Stomach smooth muscle (tissue), 2 donors: Measurements from ENCODE around the gene FANCL.
"Not testable (repeated sequence)": the region's sequence is repeated elsewhere in the genome, so short reads cannot be mapped to it uniquely, and the experiment has no call there.

Source experiments
- H3K27ac ChIP-seq: one replicate; pipeline ENCODE4 v1.7.0; 2013; ENCODE audit warnings: mild to moderate bottlenecking, low read length, inconsistent platforms
- H3K27me3 ChIP-seq, 2 donors: one replicate each; pipeline ENCODE4 v1.7.0; 2013; ENCODE audit warnings: low read length in 2 of 2; ENCODE audit not compliant: insufficient read depth in 2 of 2, control insufficient read depth in 1 of 2
- H3K36me3 ChIP-seq, 2 donors: one replicate each; pipeline ENCODE4 v1.7.0; 2013; ENCODE audit warnings: low read length in 2 of 2; ENCODE audit not compliant: control insufficient read depth in 2 of 2, insufficient read depth in 2 of 2
- H3K4me1 ChIP-seq: one replicate; pipeline ENCODE4 v1.7.0; 2013; ENCODE audit warnings: low read length; ENCODE audit not compliant: control insufficient read depth, insufficient read depth
- H3K4me3 ChIP-seq, 2 donors: one replicate each; pipeline ENCODE4 v1.7.0; 2013; ENCODE audit warnings: low read length in 2 of 2
- H3K9ac ChIP-seq, 2 donors: one replicate each; pipeline ENCODE4 v1.7.0; 2013; ENCODE audit warnings: low read length in 2 of 2, mild to moderate bottlenecking in 1 of 2
- H3K9me3 ChIP-seq, 2 donors: one replicate each; pipeline ENCODE4 v1.7.0; 2013; ENCODE audit warnings: low read length in 2 of 2; ENCODE audit not compliant: control insufficient read depth in 2 of 2
- donor health status: healthy.
- donor health status: Pancreatic carcinoma.

FANCL gene

DNA sequence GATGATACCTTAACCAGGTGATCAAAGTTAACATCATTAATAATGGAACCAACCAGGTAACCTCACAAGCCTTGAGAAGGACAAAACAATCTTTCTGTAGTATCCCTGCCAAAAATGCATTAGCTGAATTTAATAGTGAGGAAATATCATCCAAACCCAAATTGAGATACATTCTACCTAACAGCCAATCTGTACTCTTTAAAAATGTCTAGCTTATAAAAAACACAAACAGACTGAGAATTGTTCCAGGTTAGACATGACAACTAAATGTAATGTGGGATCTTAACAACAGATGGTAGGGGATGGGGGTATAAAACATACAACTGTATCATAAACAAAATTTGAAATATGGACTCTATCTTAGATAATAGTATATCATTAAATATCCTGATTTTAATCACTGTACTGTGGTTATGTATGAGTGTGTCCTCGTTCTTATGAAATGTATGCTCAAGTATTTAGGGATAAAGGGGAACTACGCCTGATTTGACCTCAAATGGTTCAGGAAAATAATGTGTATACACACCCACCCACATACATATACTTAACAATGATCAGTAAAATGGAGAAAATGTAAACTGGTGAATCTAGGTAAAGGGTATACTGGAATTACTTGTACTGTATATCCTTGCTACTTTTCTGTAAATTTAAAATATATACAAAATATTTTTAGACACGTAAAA is 1.7 kb downstream of the FANCL start:
- H3K9me3 ChIP-seq, result no peaks in the 10 kb centered on the region
- no peaks in the 10 kb centered on the region for H3K4me1 ChIP-seq
- H3K9ac ChIP-seq, result no peak overlapping the region
- no peak overlapping the region for H3K27ac ChIP-seq
- H3K4me3 ChIP-seq, result no peak overlapping the region
- H3K36me3 ChIP-seq, result no peaks in the 10 kb centered on the region
- no peaks in the 10 kb centered on the region for H3K27me3 ChIP-seq

DNA sequence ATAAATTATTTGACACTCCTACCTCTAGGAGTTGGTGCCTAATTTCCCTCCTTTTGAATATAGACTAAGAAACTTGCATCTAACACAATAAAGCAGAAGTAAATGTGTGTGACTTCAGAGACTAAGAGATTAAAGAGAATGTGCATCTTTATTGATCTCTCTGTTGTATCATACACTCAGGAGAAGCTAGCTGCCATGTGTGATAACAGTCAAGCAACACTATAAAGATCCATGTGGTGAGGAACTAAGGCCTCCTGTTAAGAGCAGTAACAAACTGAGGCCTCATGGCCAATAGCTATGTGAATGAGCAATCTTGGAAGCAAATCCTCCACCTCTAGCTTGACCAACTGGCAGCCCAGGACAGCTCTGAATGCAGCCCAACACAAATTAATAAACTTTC is 3.4 kb downstream of the FANCL start:
- Histone ChIP-seq H3K4me3 (no peak overlapping the region), H3K27me3 (no peaks in the 10 kb centered on the region), H3K36me3 (no peaks in the 10 kb centered on the region), H3K4me1 (no peaks in the 10 kb centered on the region), H3K9ac (no peak overlapping the region), H3K27ac (no peak overlapping the region), H3K9me3 (no peaks in the 10 kb centered on the region)

DNA sequence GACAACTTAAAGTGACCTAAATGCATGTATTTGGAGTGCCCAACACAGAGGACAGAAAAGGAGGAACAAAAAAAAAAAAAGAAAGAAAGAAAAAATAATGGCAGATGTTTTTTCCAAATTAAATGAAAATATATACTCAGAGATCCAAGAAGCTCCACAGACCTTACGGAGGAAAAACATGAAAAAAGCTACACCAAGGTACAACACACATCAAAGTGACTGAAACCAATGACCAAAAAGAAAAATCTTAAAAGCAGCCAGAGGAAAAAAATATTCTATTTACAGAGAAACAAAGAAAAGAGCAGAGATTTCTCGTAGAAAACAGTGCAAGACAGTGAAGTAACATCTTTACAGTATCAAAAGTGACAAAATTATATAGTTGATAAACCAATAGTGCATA is 5.1 kb downstream of the FANCL start:
- Histone ChIP-seq H3K9me3 (no peaks in the 10 kb centered on the region), H3K4me1 (no peaks in the 10 kb centered on the region), H3K4me3 (no peak overlapping the region), H3K9ac (no peak overlapping the region), H3K36me3 (no peaks in the 10 kb centered on the region), H3K27me3 (no peaks in the 10 kb centered on the region), H3K27ac (no peak overlapping the region)

DNA sequence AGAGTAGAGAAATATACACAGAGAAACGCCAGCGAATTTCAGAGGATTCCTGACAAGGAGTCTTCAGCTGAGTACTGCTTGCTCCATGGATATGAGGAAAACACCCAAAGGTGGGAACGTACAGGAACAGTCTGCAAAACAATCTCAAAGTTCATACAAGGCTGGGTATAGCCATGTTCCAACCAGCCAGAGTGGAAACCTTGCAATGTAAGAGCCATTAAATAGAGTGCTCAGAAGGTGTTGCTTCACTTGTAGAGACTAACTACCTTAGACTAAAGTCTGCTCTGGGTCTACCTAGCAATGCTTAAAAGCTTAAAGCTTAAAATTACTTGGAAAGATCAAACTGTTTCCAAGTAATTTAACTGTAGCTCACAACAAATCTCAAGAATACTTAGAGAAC is 6.0 kb downstream of the FANCL start:
- no peaks in the 10 kb centered on the region for H3K36me3 ChIP-seq
- no peak overlapping the region for H3K9ac ChIP-seq
- H3K27me3 ChIP-seq, result no peaks in the 10 kb centered on the region
- no peaks in the 10 kb centered on the region for H3K4me1 ChIP-seq
- no peak overlapping the region for H3K27ac ChIP-seq
- no peak overlapping the region for H3K4me3 ChIP-seq
- no peaks in the 10 kb centered on the region for H3K9me3 ChIP-seq

DNA sequence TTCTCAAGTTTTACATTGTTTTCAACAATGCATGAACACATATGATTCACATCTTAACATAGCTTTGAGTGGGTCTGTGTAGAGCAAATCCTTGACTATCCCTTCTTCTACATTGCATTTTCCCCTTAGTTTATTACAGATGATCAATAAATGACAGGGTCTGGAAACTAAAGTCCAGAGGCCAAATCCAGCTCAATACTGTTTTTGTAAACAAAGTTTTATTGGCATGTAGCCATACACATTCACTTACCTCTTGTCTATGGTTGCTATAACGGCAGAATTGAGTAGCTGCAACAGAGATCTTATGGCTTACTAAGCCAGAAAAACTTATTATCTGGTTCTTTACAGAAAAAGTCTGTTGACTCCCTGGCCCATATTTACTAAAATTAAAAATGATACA is 12.8 kb downstream of the FANCL start:
- Histone ChIP-seq H3K4me1 (no peaks in the 10 kb centered on the region), H3K9ac (no peak overlapping the region), H3K27me3 (no peaks in the 10 kb centered on the region), H3K9me3 (no peaks in the 10 kb centered on the region), H3K27ac (no peak overlapping the region), H3K36me3 (peaks cover 0 to 4% of the 10 kb centered on the region in 2 donors), H3K4me3 (no peak overlapping the region)

DNA sequence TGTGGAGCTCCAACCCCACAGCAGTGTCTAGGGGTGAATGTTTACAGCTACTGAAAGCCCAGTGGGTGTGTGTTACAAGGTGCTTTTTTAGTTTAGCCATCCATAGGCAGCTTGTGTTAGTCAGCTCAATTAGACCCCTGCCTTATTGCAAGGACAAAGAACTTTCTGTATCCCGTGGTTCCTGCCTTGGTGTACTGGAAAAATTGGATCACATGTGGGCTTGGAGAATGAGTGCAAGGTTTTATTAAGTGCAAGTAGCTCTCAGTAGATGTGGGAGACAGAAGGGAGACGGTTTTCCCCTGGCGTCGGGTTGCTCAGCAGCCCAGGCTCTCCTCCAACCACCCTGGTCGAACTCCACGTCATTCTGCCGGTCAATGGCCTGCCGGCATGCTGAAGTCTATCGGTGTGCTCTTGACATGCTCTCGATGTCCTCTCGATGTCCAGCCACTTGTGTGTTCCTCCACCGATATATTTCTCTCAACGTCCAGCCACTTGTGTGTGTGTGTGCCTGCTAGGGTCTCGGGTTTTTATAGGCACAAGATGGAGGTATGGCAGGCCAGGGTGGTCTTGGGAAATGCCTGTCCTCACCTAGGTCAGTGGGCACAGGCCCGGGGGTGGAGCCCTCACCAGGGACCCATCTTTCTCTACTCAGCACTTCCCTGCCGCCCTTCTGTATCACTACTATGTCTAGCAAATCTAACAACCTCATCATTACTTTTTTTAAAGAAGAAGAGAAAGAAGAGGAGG is 13.8 kb downstream of the FANCL start:
- Histone ChIP-seq H3K36me3 (peaks cover 0 to 4% of the 10 kb centered on the region in 2 donors), H3K9ac (no peak overlapping the region), H3K27ac (no peak overlapping the region), H3K4me3 (no peak overlapping the region), H3K4me1 (no peaks in the 10 kb centered on the region), H3K27me3 (no peaks in the 10 kb centered on the region), H3K9me3 (no peaks in the 10 kb centered on the region)

DNA sequence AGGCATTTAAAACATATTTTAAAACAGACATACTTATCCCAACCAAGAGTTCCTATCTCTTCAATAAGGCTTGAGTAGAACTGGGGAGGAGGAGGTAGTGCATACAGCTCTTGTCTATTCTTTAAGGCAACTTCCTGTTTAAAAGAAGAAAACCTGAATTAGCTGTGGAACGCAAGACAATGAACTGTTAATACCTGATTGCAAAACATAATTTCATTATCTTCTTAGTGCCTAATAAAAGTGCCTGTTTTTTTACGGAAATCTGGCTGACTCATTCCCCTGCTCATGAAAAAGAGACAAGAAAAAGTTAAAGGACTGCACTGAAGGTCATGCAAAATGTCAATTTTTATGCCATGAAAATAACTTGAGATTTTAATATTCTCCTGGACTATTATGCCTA is 19.2 kb downstream of the FANCL start:
- no peaks in the 10 kb centered on the region for H3K36me3 ChIP-seq
- no peak overlapping the region for H3K9ac ChIP-seq
- no peaks in the 10 kb centered on the region for H3K4me1 ChIP-seq
- H3K4me3 ChIP-seq, result no peak overlapping the region
- no peaks in the 10 kb centered on the region for H3K27me3 ChIP-seq
- no peaks in the 10 kb centered on the region for H3K9me3 ChIP-seq
- no peak overlapping the region for H3K27ac ChIP-seq

DNA sequence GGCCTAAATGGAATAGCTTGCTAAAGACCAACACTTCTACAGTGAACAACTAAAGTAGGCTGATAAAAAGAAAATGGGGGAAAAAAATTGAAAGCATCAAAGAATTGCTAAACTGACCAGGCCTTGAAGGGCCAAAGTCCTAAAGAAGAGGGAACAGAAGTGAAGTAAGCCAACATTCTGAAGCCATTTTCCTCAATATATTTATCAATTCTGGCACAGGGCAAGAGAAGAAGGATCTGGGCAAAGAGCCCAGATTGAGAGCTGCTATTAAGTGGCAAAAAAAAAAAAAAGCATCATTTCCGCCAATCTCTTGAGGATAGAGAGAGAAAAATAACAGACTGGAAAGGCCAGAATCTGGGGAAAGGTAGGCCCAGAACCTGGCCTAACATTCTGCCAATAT is 25.7 kb downstream of the FANCL start:
- Histone ChIP-seq H3K27me3 (no peaks in the 10 kb centered on the region), H3K27ac (no peak overlapping the region), H3K9ac (no peak overlapping the region), H3K4me3 (no peak overlapping the region), H3K4me1 (no peaks in the 10 kb centered on the region), H3K9me3 (no peaks in the 10 kb centered on the region), H3K36me3 (peaks cover 0 to 4% of the 10 kb centered on the region in 2 donors)

DNA sequence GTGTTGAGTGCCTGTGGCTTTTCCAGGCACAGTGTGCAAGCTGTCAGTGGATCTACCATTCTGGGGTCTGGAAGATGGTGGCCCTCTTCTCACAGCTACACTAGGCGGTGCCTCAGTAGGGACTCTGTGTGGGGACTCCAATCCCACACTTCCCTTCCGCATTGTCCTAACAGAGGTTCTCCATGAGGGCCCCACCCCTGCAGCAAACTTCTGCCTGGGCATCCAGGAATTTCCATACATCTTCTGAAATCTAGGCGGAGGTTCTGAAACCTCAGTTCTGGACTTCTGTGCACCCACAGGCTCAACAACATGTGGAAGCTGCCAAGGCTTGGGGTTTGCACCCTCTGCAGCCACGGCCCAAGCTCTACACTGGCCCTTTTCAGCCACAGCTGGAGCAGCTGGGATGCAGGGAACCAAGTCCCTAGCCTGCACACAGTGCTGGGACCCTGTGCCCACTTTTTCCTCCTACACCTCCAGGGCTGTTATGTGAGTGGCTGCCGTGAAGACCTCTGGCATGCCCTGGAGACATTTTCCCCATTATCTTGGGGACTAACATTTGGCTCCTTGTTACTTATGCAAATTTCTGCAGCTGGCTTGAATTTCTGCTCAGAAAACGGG is 30.1 kb downstream of the FANCL start:
- not testable (repeated sequence) for H3K9ac ChIP-seq, H3K27ac ChIP-seq, H3K27me3 ChIP-seq, H3K36me3 ChIP-seq, H3K4me1 ChIP-seq, H3K9me3 ChIP-seq, H3K4me3 ChIP-seq

DNA sequence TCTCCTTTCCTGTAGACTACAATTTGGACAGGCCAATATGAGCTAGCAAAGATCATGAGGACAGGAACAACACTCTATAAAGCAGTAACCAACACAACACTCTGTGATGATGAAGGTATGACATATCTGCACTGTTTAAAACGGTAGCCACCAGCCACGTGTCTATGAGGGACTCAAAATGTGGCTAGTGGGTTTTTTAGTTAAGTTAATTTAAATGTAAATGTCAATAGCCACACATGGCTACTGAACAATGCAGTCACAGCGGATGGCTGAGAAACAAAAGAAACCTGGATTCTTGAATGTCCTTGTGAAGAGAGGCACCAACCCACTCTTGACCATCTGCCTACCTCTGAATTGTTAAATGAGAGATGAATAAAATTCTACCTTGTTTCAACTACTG is 33.9 kb downstream of the FANCL start:
- Histone ChIP-seq H3K9me3 (no peaks in the 10 kb centered on the region), H3K27ac (no peak overlapping the region), H3K4me1 (no peaks in the 10 kb centered on the region), H3K4me3 (no peak overlapping the region), H3K9ac (no peak overlapping the region), H3K36me3 (peaks cover 0 to under 1% of the 10 kb centered on the region in 2 donors), H3K27me3 (no peaks in the 10 kb centered on the region)

DNA sequence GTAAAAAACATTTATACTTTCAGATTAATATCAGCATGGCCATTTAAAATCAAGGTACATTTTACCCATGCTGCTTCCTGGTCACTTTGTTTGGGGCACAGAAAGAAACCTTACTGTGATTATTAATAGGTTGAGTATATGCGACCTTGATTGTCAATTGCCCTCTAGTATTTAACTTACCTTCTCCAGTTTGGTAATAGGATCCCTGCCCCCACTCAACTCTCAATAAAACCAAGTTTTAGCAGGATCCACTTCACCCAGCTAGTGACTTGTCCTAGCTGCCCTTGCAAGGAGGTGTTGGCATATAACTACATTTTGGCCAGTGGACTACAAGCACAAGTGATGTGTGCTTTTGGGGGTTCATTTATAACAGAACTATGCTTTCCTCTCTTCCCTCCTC is 34.3 kb downstream of the FANCL start:
- H3K4me3 ChIP-seq, result no peak overlapping the region

More for the DNA sequence above, 34.3 kb downstream of the FANCL start:
- Histone ChIP-seq H3K27ac (no peak overlapping the region), H3K36me3 (no peaks in the 10 kb centered on the region), H3K4me1 (no peaks in the 10 kb centered on the region), H3K9ac (no peak overlapping the region), H3K27me3 (no peaks in the 10 kb centered on the region), H3K9me3 (no peaks in the 10 kb centered on the region)
